ENCODE results near the gene TMEM185B. TPM values are rescaled to one million over a fixed set of nuclear protein-coding genes. Genes with fewer than 3 reads are reported as not detected.

TMEM185B gene
- total RNA-seq, 1 experiment from 2014 or later = 69.9 TPM

DNA sequence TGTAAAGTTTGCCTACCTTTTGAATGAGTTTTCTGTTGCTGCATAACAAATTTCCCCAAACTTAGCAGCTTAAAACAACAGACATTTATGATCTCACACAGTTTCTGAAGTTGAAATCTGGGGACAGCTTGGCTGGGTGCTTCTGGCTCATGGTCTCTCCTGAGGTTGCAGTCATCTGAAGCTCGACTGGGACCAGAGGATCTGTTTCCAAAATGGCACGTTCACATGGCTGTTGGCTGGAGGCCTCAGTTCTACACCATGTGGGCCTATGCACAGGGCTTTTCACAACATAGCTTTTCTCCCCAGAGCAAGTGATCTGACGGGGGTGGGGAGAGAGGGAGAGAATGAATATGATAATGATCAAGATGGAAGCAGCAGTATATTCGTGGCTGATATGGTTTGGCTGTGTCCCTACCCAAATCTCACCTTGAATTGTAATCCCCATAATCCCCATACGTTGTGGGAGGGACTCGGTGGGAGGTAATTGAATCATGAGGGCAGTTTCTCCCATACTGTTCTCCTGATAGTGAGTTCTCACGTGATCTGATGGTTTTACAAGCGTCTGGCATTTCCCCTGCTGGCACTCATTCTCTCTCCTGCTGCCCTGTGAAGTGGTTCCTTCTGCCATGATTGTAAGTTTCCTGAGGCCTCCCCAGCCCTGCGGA is 32.9 kb upstream of the TMEM185B start:
- H3K4me3 ChIP-seq (ENCODE audit: low read depth, low read length) = no peak overlapping the region

DNA sequence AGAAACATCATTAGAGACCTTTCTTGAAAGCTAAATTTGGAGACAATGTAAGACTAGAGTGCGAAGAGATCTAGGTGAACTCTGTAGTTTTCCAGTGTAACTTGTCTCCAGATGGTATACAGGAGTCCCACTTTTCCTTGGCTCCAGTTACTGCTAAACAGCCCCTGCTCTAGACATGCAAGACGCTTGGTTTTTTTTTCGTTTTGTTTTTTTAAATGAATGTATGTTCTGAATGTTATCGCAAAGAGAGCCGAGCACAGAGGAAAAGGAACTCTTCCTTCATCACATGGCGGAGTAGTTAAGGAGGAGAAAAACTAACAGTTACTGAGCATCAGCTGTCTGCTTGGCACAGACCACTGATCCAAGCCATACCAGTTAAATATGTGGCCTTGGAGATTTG is 31.9 kb upstream of the TMEM185B start:
- peaks cover 2% of the 10 kb centered on the region for H3K36me3 ChIP-seq (ENCODE audit: control insufficient read depth, insufficient read depth, low read length)
- peaks cover 13% of the 10 kb centered on the region for H3K9me3 Mint-ChIP-seq (ENCODE audit: unreplicated experiment)
- no peaks in the 10 kb centered on the region for H3K27me3 ChIP-seq (replicated peaks; ENCODE audit: control insufficient read depth, insufficient read depth, low read length)
- POLR2A ChIA-PET = no interaction called here
- no TSS peak for BruUV-seq (replicated peaks)
- CTCF ChIA-PET = no interaction called here
- H3K4me3 ChIP-seq (ENCODE audit: low read depth, low read length) = no peak overlapping the region
- H3K4me1 Mint-ChIP-seq (ENCODE audit: low read depth, unreplicated experiment) = peaks cover 39% of the 10 kb centered on the region
- peaks cover 18% of the 10 kb centered on the region for H3K4me1 ChIP-seq
- no peak for DNase-seq
- H3K27ac Mint-ChIP-seq (ENCODE audit: unreplicated experiment) = no peak overlapping the region
- no peaks in the 10 kb centered on the region for H3K27me3 Mint-ChIP-seq (ENCODE audit: insufficient read depth, unreplicated experiment)
- H3K9me3 ChIP-seq = no peaks in the 10 kb centered on the region; the same call in 1 of the 2 replicates
- peaks cover 16% of the 10 kb centered on the region for H3K36me3 Mint-ChIP-seq (ENCODE audit: insufficient read depth, unreplicated experiment)
- intact Hi-C loops (cut with micrococcal nuclease; ENCODE audit: unreplicated experiment) = no loop called here
- peak overlapping the region; percentile 48 for H3K4me3 Mint-ChIP-seq (ENCODE audit: unreplicated experiment)
- TF ChIP-seq, protein P1, sequence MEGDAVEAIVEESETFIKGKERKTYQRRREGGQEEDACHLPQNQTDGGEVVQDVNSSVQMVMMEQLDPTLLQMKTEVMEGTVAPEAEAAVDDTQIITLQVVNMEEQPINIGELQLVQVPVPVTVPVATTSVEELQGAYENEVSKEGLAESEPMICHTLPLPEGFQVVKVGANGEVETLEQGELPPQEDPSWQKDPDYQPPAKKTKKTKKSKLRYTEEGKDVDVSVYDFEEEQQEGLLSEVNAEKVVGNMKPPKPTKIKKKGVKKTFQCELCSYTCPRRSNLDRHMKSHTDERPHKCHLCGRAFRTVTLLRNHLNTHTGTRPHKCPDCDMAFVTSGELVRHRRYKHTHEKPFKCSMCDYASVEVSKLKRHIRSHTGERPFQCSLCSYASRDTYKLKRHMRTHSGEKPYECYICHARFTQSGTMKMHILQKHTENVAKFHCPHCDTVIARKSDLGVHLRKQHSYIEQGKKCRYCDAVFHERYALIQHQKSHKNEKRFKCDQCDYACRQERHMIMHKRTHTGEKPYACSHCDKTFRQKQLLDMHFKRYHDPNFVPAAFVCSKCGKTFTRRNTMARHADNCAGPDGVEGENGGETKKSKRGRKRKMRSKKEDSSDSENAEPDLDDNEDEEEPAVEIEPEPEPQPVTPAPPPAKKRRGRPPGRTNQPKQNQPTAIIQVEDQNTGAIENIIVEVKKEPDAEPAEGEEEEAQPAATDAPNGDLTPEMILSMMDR (IDR thresholded peaks at IDR 0.05; ENCODE audit: insufficient read depth in 1 of 2, low read depth in 1 of 2, low read length in 1 of 2, severe bottlenecking in 1 of 2, unreplicated experiment in 1 of 2) = no peak

More for the DNA sequence above, 32.9 kb upstream of the TMEM185B start:
- Histone ChIP-seq H3K4me1 (peaks cover 17% of the 10 kb centered on the region), H3K36me3 (ENCODE audit: control insufficient read depth, insufficient read depth, low read length) (peaks cover 2% of the 10 kb centered on the region), H3K9me3 (no peaks in the 10 kb centered on the region; the same call in none of the 2 replicates), H3K27me3 (replicated peaks; ENCODE audit: control insufficient read depth, insufficient read depth, low read length) (no peaks in the 10 kb centered on the region)
- H3K27me3 Mint-ChIP-seq (ENCODE audit: insufficient read depth, unreplicated experiment) = no peaks in the 10 kb centered on the region
- no peak overlapping the region for H3K27ac Mint-ChIP-seq (ENCODE audit: unreplicated experiment)
- TF ChIP-seq, protein P1 (IDR thresholded peaks at IDR 0.05; ENCODE audit: insufficient read depth in 1 of 2, low read depth in 1 of 2, low read length in 1 of 2, severe bottlenecking in 1 of 2, unreplicated experiment in 1 of 2) = no peak
- peaks cover 13% of the 10 kb centered on the region for H3K9me3 Mint-ChIP-seq (ENCODE audit: unreplicated experiment)
- H3K36me3 Mint-ChIP-seq (ENCODE audit: insufficient read depth, unreplicated experiment) = peaks cover 21% of the 10 kb centered on the region
- POLR2A ChIA-PET = interaction anchor here (0.5 to 0.6 kb wide), 2 partner anchors 143 to 164 kb away, joined by 3 to 4 read pairs; no protein-coding TSS in a partner anchor
- DNase-seq = no peak
- intact Hi-C loops (cut with micrococcal nuclease; ENCODE audit: unreplicated experiment) = no loop called here
- BruUV-seq (replicated peaks) = no TSS peak
- CTCF ChIA-PET = no interaction called here
- no peak overlapping the region for H3K4me3 Mint-ChIP-seq (ENCODE audit: unreplicated experiment)
- H3K4me1 Mint-ChIP-seq (ENCODE audit: low read depth, unreplicated experiment) = peaks cover 39% of the 10 kb centered on the region

DNA sequence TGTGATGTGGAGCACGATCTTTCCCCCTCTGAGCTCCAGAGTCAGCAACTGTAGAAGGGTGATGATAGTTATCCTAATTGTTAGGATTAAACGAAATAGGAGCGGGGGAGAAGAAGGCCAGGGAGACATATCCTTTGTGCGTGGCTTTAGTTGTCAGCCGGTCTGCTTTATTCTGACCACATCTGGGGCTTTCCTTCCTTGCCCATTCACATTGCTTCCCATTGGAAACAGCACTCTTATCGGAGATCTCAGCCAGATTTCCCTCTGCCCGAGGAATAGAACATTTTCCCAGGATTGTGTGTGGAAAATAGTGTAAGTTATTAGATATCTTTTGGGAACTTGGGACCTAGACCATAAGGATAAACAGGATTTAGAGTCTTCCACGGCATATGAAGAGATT is 31.0 kb upstream of the TMEM185B start:
- peak overlapping the region; percentile 82 for H3K4me3 Mint-ChIP-seq (ENCODE audit: unreplicated experiment)
- POLR2A ChIA-PET = interaction anchor here (3.4 kb wide), 1 partner anchor 31 kb away, joined by 46 read pairs; the partner anchor contains the start of gene TMEM185B
- no peaks in the 10 kb centered on the region for H3K9me3 ChIP-seq
- peak overlapping the region; percentile 64 for H3K4me3 ChIP-seq (ENCODE audit: low read depth, low read length)
- TF ChIP-seq, protein P1 (IDR thresholded peaks at IDR 0.05; ENCODE audit: insufficient read depth in 1 of 2, low read depth in 1 of 2, low read length in 1 of 2, severe bottlenecking in 1 of 2, unreplicated experiment in 1 of 2) = no peak
- peaks cover 2% of the 10 kb centered on the region for H3K36me3 ChIP-seq (ENCODE audit: control insufficient read depth, insufficient read depth, low read length)
- peaks cover 14% of the 10 kb centered on the region for H3K36me3 Mint-ChIP-seq (ENCODE audit: insufficient read depth, unreplicated experiment)
- H3K9me3 Mint-ChIP-seq (ENCODE audit: unreplicated experiment) = peaks cover 13% of the 10 kb centered on the region
- no TSS peak for BruUV-seq (replicated peaks)
- intact Hi-C loops (cut with micrococcal nuclease; ENCODE audit: unreplicated experiment) = no loop called here
- H3K27me3 ChIP-seq (replicated peaks; ENCODE audit: control insufficient read depth, insufficient read depth, low read length) = no peaks in the 10 kb centered on the region
- DNase-seq = no peak
- H3K4me1 ChIP-seq = peaks cover 18% of the 10 kb centered on the region
- peak overlapping the region; percentile 68 for H3K27ac Mint-ChIP-seq (ENCODE audit: unreplicated experiment)
- peaks cover 39% of the 10 kb centered on the region for H3K4me1 Mint-ChIP-seq (ENCODE audit: low read depth, unreplicated experiment)
- CTCF ChIA-PET = interaction anchor here (0.6 to 3.8 kb wide), 2 partner anchors 58 to 428 kb away, joined by 3 to 36 read pairs; no protein-coding TSS in a partner anchor
- no peaks in the 10 kb centered on the region for H3K27me3 Mint-ChIP-seq (ENCODE audit: insufficient read depth, unreplicated experiment)

Measured in Caco-2 (cell line).